Measurements from ENCODE around the gene REC8. TPM values are rescaled to one million over a fixed set of nuclear protein-coding genes. Genes with fewer than 3 reads are reported as not detected.

The REC8 gene
- total RNA-seq, 1 donor from 2014 or later = 27.8 TPM

- Mint-ChIP-seq H3K27ac (peak overlapping the region; percentile 35), H3K36me3 (ENCODE audit: low read depth) (peaks cover 13% of the 10 kb centered on the region), H3K4me3 (no peak overlapping the region), H3K27me3 (ENCODE audit: insufficient read depth) (no peaks in the 10 kb centered on the region), H3K4me1 (ENCODE audit: low read depth) (peaks cover 37% of the 10 kb centered on the region), H3K9me3 (no peaks in the 10 kb centered on the region)
- no peak for DNase-seq (ENCODE audit: low spot score)
- intact Hi-C loops (cut with micrococcal nuclease) = no loop called here
These were observed 38.9 kb upstream of the REC8 start for GRCh38 chr14:24132976-24133375.

GRCh38 chr14:24133735-24134134 lies 38.1 kb upstream of the REC8 start:
- H3K27ac Mint-ChIP-seq = no peak overlapping the region
- H3K27me3 Mint-ChIP-seq (ENCODE audit: insufficient read depth) = no peaks in the 10 kb centered on the region
- peaks cover 45% of the 10 kb centered on the region for H3K4me1 Mint-ChIP-seq (ENCODE audit: low read depth)
- H3K36me3 Mint-ChIP-seq (ENCODE audit: low read depth) = peaks cover 18% of the 10 kb centered on the region
- DNase-seq (ENCODE audit: low spot score) = no peak
- intact Hi-C loops (cut with micrococcal nuclease) = no loop called here
- no peaks in the 10 kb centered on the region for H3K9me3 Mint-ChIP-seq
- H3K4me3 Mint-ChIP-seq = no peak overlapping the region

GRCh38 chr14:24135584-24135833 lies 36.4 kb upstream of the REC8 start:
- no peak for DNase-seq (ENCODE audit: low spot score)
- peaks cover 59% of the 10 kb centered on the region for H3K4me1 Mint-ChIP-seq (ENCODE audit: low read depth)
- H3K4me3 Mint-ChIP-seq = peak overlapping the region; percentile 92
- peak overlapping the region; percentile 89 for H3K27ac Mint-ChIP-seq
- no peaks in the 10 kb centered on the region for H3K9me3 Mint-ChIP-seq
- H3K27me3 Mint-ChIP-seq (ENCODE audit: insufficient read depth) = no peaks in the 10 kb centered on the region
- peaks cover 29% of the 10 kb centered on the region for H3K36me3 Mint-ChIP-seq (ENCODE audit: low read depth)
- intact Hi-C loops (cut with micrococcal nuclease) = no loop called here

GRCh38 chr14:24135834-24136683 lies 35.8 kb upstream of the REC8 start, which contains the start of gene PSME1:
PSME1 (plus strand) TSS chr14:24136194; CDS start chr14:24136263, 69 bp downstream.
- intact Hi-C loops (cut with micrococcal nuclease) = loop anchor here (1.0 kb wide), 4 partner anchors 10 to 41 kb away; partner anchors contain the start of genes IRF9 and PSME2
- Mint-ChIP-seq H3K27me3 (ENCODE audit: insufficient read depth) (no peaks in the 10 kb centered on the region), H3K4me3 (peak within 1 kb of the TSS; percentile 92), H3K36me3 (ENCODE audit: low read depth) (peaks cover 29% of the 10 kb centered on the region), H3K27ac (peak within 1 kb of the TSS; percentile 90), H3K9me3 (no peaks in the 10 kb centered on the region), H3K4me1 (ENCODE audit: low read depth) (peaks cover 64% of the 10 kb centered on the region)
- DNase-seq (ENCODE audit: low spot score) = peak; percentile 92

- Mint-ChIP-seq H3K27me3 (ENCODE audit: insufficient read depth) (no peaks in the 10 kb centered on the region), H3K36me3 (ENCODE audit: low read depth) (peaks cover 29% of the 10 kb centered on the region), H3K4me3 (peak overlapping the region; percentile 92), H3K27ac (peak overlapping the region; percentile 90), H3K9me3 (no peaks in the 10 kb centered on the region), H3K4me1 (ENCODE audit: low read depth) (peaks cover 65% of the 10 kb centered on the region)
- DNase-seq (ENCODE audit: low spot score) = no peak
- intact Hi-C loops (cut with micrococcal nuclease) = loop anchor here (1.0 kb wide), 4 partner anchors 9 to 42 kb away; partner anchors contain the start of genes IRF9 and PSME2
These were observed 35.0 kb upstream of the REC8 start for GRCh38 chr14:24136684-24137528.

GRCh38 chr14:24137529-24138395 lies 34.1 kb upstream of the REC8 start:
- intact Hi-C loops (cut with micrococcal nuclease) = no loop called here
- Mint-ChIP-seq H3K36me3 (ENCODE audit: low read depth) (peaks cover 30% of the 10 kb centered on the region), H3K4me1 (ENCODE audit: low read depth) (peaks cover 61% of the 10 kb centered on the region), H3K27me3 (ENCODE audit: insufficient read depth) (no peaks in the 10 kb centered on the region), H3K27ac (peak overlapping the region; percentile 57), H3K9me3 (no peaks in the 10 kb centered on the region), H3K4me3 (peak overlapping the region; percentile 98)
- DNase-seq (ENCODE audit: low spot score) = no peak

GRCh38 chr14:24138396-24139271 lies 33.2 kb upstream of the REC8 start:
- no peak for DNase-seq (ENCODE audit: low spot score)
- Mint-ChIP-seq H3K4me3 (peak overlapping the region; percentile 98), H3K36me3 (ENCODE audit: low read depth) (peaks cover 39% of the 10 kb centered on the region), H3K27me3 (ENCODE audit: insufficient read depth) (no peaks in the 10 kb centered on the region), H3K9me3 (no peaks in the 10 kb centered on the region), H3K27ac (peak overlapping the region; percentile 70), H3K4me1 (ENCODE audit: low read depth) (peaks cover 65% of the 10 kb centered on the region)
- intact Hi-C loops (cut with micrococcal nuclease) = no loop called here

- peak overlapping the region; percentile 98 for H3K4me3 Mint-ChIP-seq
- peaks cover 72% of the 10 kb centered on the region for H3K4me1 Mint-ChIP-seq (ENCODE audit: low read depth)
- no peaks in the 10 kb centered on the region for H3K9me3 Mint-ChIP-seq
- DNase-seq (ENCODE audit: low spot score) = no peak
- intact Hi-C loops (cut with micrococcal nuclease) = no loop called here
- H3K27me3 Mint-ChIP-seq (ENCODE audit: insufficient read depth) = no peaks in the 10 kb centered on the region
- peak overlapping the region; percentile 70 for H3K27ac Mint-ChIP-seq
- peaks cover 44% of the 10 kb centered on the region for H3K36me3 Mint-ChIP-seq (ENCODE audit: low read depth)
These were observed 32.5 kb upstream of the REC8 start for GRCh38 chr14:24139272-24139934.

- Mint-ChIP-seq H3K36me3 (ENCODE audit: low read depth) (peaks cover 59% of the 10 kb centered on the region), H3K4me3 (peak within 1 kb of the TSS; percentile 98), H3K27ac (peak within 1 kb of the TSS; percentile 92), H3K27me3 (ENCODE audit: insufficient read depth) (no peaks in the 10 kb centered on the region), H3K4me1 (ENCODE audit: low read depth) (peaks cover 80% of the 10 kb centered on the region), H3K9me3 (no peaks in the 10 kb centered on the region)
- intact Hi-C loops (cut with micrococcal nuclease) = loop anchor here (1.0 to 10.0 kb wide), 5 partner anchors 20 to 816 kb away; partner anchors contain the start of genes CHMP4A, DCAF11, DHRS1 and IRF9
- DNase-seq (ENCODE audit: low spot score) = peak; percentile 100
These were observed 30.6 kb upstream of the REC8 start, which contains the start of gene EMC9 for GRCh38 chr14:24141097-24141880. EMC9 (minus strand) TSS chr14:24141591; CDS start chr14:24141304, 287 bp downstream.

GRCh38 chr14:24143511-24143910 lies 28.4 kb upstream of the REC8 start:
- peaks cover 50% of the 10 kb centered on the region for H3K36me3 Mint-ChIP-seq (ENCODE audit: low read depth)
- H3K9me3 Mint-ChIP-seq = no peaks in the 10 kb centered on the region
- no peaks in the 10 kb centered on the region for H3K27me3 Mint-ChIP-seq (ENCODE audit: insufficient read depth)
- intact Hi-C loops (cut with micrococcal nuclease) = loop anchor here (10.0 kb wide), 1 partner anchor 819 kb away; the partner anchor contains the start of gene PABPN1
- peaks cover 68% of the 10 kb centered on the region for H3K4me1 Mint-ChIP-seq (ENCODE audit: low read depth)
- no peak for DNase-seq (ENCODE audit: low spot score)
- H3K27ac Mint-ChIP-seq = peak overlapping the region; percentile 11
- peak overlapping the region; percentile 34 for H3K4me3 Mint-ChIP-seq

Measured in activated T-helper 1 cell treated with anti-CD3 and anti-CD28 coated beads, Interleukin-12 subunit alpha, Interleukin-12 subunit beta, Interleukin-2, Interleukin-4 antibody, amounts not matched to agents 30 ng/mL and 10 ng/mL and 1 ng/mL, durations not matched to agents 14 hours and 24 hours and 36 hours (primary cell).